H1 (cell line): Measurements from ENCODE around the gene BCKDHB. TPM values are rescaled to one million over a fixed set of nuclear protein-coding genes. Genes with fewer than 3 reads are reported as not detected.

ENCODE experiments used
- CTCF ChIA-PET: fragments of 300-600 bp; sonication (Branson Sonifier 250); formaldehyde crosslinking; loops from one replicate; lab custom pipeline; 2021; ENCODE audit not compliant: partially characterized antibody; lab: Charles Lee
- POLR2A ChIA-PET: fragments of 300-600 bp; sonication (Branson Sonifier 250); formaldehyde crosslinking; loops from one replicate; lab custom pipeline; 2021; ENCODE audit warnings: inconsistent platforms; ENCODE audit not compliant: partially characterized antibody; lab: Charles Lee
- DNase-seq, 2 experiments: peaks; one replicate each; pipeline versions ENCODE4 v3.0.0 to v3.0.0-alpha.2; 2010 to 2022; ENCODE audit warnings: low spot score in 2 of 2, low read depth in 1 of 2, mixed read lengths in 1 of 2
- FAIRE-seq: peaks from 2 replicates; lab custom pipeline; 2011; peaks lifted over from hg19 to GRCh38; lab: Jason Lieb, UNC
- H2AFZ ChIP-seq: 2 replicates; pipeline ENCODE4 v1.8.1; 2012; ENCODE audit warnings: low read length, inconsistent platforms
- H2AK5ac ChIP-seq: 2 replicates; pipeline ENCODE4 v1.6.1; 2013; ENCODE audit warnings: low read depth, low read length
- H2BK120ac ChIP-seq: replicated peaks from 2 replicates; pipeline ENCODE3; 2013; ENCODE audit warnings: low read depth, low read length, inconsistent platforms
- H2BK12ac ChIP-seq: 2 replicates; pipeline ENCODE4 v1.6.1; 2013; ENCODE audit warnings: low read depth, low read length
- H2BK15ac ChIP-seq: 2 replicates; pipeline ENCODE4 v1.6.1; 2013; ENCODE audit warnings: low read length
- H2BK20ac ChIP-seq: 2 replicates; pipeline ENCODE4 v1.6.1; 2013; ENCODE audit warnings: low read length
- H2BK5ac ChIP-seq: 2 replicates; pipeline ENCODE4 v1.6.1; 2013; ENCODE audit warnings: low read depth, low read length
- H3K14ac ChIP-seq: 2 replicates; pipeline ENCODE4 v1.6.1; 2013; ENCODE audit warnings: inconsistent platforms; ENCODE audit not compliant: insufficient read length
- H3K18ac ChIP-seq: 2 replicates; pipeline ENCODE4 v1.6.1; 2013; ENCODE audit warnings: low read length; ENCODE audit errors: extremely low read depth
- H3K23ac ChIP-seq: 2 replicates; pipeline ENCODE4 v1.6.1; 2013; ENCODE audit warnings: inconsistent platforms; ENCODE audit not compliant: insufficient read length
- H3K23me2 ChIP-seq: 2 replicates; pipeline ENCODE4 v1.6.1; 2013; ENCODE audit warnings: low read depth, low read length
- H3K27ac ChIP-seq: 2 replicates; pipeline ENCODE4 v1.6.1; 2011; ENCODE audit warnings: low read depth, low read length, inconsistent platforms
- H3K27me3 ChIP-seq, 4 experiments: replicated peaks in 1 of 4; 1 replicate in 1 of 4; 2 replicates in 3 of 4; pipeline versions ENCODE4 v1.6.1 to v1.8.1; 2011 to 2013; ENCODE audit warnings: low read length in 3 of 4, mild to moderate bottlenecking in 3 of 4, inconsistent platforms in 2 of 4, mixed read lengths in 2 of 4, moderate library complexity in 1 of 4; ENCODE audit not compliant: control insufficient read depth in 3 of 4, insufficient read depth in 3 of 4; ENCODE audit errors: extremely low read depth in 1 of 4
- H3K36me3 ChIP-seq, 4 experiments: 2 replicates each; pipeline versions ENCODE4 v1.6.1 to v1.8.1; 2011 to 2013; ENCODE audit warnings: mild to moderate bottlenecking in 4 of 4, low read length in 3 of 4, moderate library complexity in 2 of 4, control low read depth in 1 of 4, inconsistent platforms in 1 of 4; ENCODE audit not compliant: insufficient read depth in 4 of 4, control insufficient read depth in 2 of 4
- H3K4ac ChIP-seq: replicated peaks from 2 replicates; pipeline ENCODE3; 2013; ENCODE audit warnings: low read length, low read depth, mixed read lengths, inconsistent platforms; ENCODE audit not compliant: insufficient read length
- H3K4me1 ChIP-seq, 4 experiments: replicated peaks in 1 of 4; 1 replicate in 1 of 4; 2 replicates in 3 of 4; pipeline versions ENCODE4 v1.6.1 to v1.8.1; 2011 to 2013; ENCODE audit warnings: low read length in 3 of 4, inconsistent platforms in 2 of 4, mixed read lengths in 1 of 4; ENCODE audit not compliant: insufficient read depth in 4 of 4, control insufficient read depth in 3 of 4
- H3K4me2 ChIP-seq, 2 experiments: 2 replicates each; pipeline versions ENCODE4 v1.6.1 to v1.8.1; 2011 to 2013; ENCODE audit warnings: low read depth in 2 of 2, low read length in 2 of 2, control low read depth in 1 of 2, inconsistent platforms in 1 of 2, mild to moderate bottlenecking in 1 of 2; ENCODE audit not compliant: insufficient read depth in 1 of 2
- H3K4me3 ChIP-seq, 4 experiments: fragments of 200-600, 300-600 bp in 1 of 4; sonication (generic), shearing (Covaris generic), sonication (Bioruptor Twin) in 1 of 4; 2 replicates each; pipeline versions ENCODE4 v1.5.1 to v1.8.1; 2011 to 2016; ENCODE audit warnings: low read length in 4 of 4, low read depth in 3 of 4, control low read depth in 2 of 4, inconsistent platforms in 2 of 4, mild to moderate bottlenecking in 2 of 4, mixed read lengths in 1 of 4, moderate library complexity in 1 of 4; ENCODE audit not compliant: insufficient read depth in 2 of 4; ENCODE audit errors: extremely low read depth in 1 of 4
- H3K56ac ChIP-seq: replicated peaks from 2 replicates; pipeline ENCODE3; 2013; ENCODE audit warnings: low read depth, mild to moderate bottlenecking, mixed read lengths, low read length, inconsistent platforms; ENCODE audit not compliant: insufficient read length
- H3K79me1 ChIP-seq: 2 replicates; pipeline ENCODE4 v1.6.1; 2013; ENCODE audit warnings: low read depth, low read length, control low read depth
- H3K79me2 ChIP-seq, 2 experiments: 2 replicates each; pipeline versions ENCODE4 v1.6.1 to v1.8.1; 2012 to 2013; ENCODE audit warnings: low read length in 2 of 2, mild to moderate bottlenecking in 2 of 2, inconsistent platforms in 1 of 2; ENCODE audit not compliant: insufficient read depth in 2 of 2, control insufficient read depth in 1 of 2
- H3K9ac ChIP-seq, 4 experiments: replicated peaks in 1 of 4; 1 replicate in 1 of 4; 2 replicates in 3 of 4; pipeline versions ENCODE4 v1.6.1 to v1.8.1; 2011 to 2013; ENCODE audit warnings: low read depth in 3 of 4, low read length in 3 of 4, control low read depth in 2 of 4, mild to moderate bottlenecking in 2 of 4, moderate library complexity in 2 of 4, inconsistent platforms in 1 of 4; ENCODE audit errors: extremely low read depth in 1 of 4
- H3K9me3 ChIP-seq, 2 experiments: 2 replicates each; pipeline versions ENCODE4 v1.6.1 to v1.8.1; 2012 to 2013; ENCODE audit warnings: mild to moderate bottlenecking in 2 of 2, moderate library complexity in 2 of 2, control low read depth in 1 of 2, inconsistent platforms in 1 of 2, low read depth in 1 of 2, low read length in 1 of 2, mixed read lengths in 1 of 2; ENCODE audit not compliant: insufficient read depth in 2 of 2
- H4K20me1 ChIP-seq, 2 experiments: replicated peaks in 1 of 2; 2 replicates each; pipeline versions ENCODE3 to v1.8.1; 2011 to 2013; ENCODE audit warnings: inconsistent platforms in 2 of 2, low read length in 2 of 2, mild to moderate bottlenecking in 1 of 2; ENCODE audit not compliant: insufficient read depth in 2 of 2, control insufficient read depth in 1 of 2
- H4K5ac ChIP-seq: 2 replicates; pipeline ENCODE4 v1.6.1; 2013; ENCODE audit warnings: low read length, low read depth, mixed read lengths, inconsistent platforms; ENCODE audit not compliant: insufficient read length
- H4K8ac ChIP-seq: 2 replicates; pipeline ENCODE4 v1.8.0; 2013; ENCODE audit warnings: mild to moderate bottlenecking, moderate library complexity, low read length, inconsistent platforms; ENCODE audit not compliant: insufficient read depth; ENCODE audit errors: extremely low read depth
- H4K91ac ChIP-seq: replicated peaks from 2 replicates; pipeline ENCODE3; 2013; ENCODE audit warnings: low read length, mixed read lengths, inconsistent platforms; ENCODE audit not compliant: insufficient read length
- BCL11A ChIP-seq, 2 experiments: IDR thresholded peaks; one replicate each; pipeline ENCODE4 v1.6.1; 2011; ENCODE audit warnings: low read depth in 2 of 2, low read length in 2 of 2, mild to moderate bottlenecking in 2 of 2
- CHD1 ChIP-seq: IDR thresholded peaks from 2 replicates; pipeline ENCODE4 v1.6.1; 2012; ENCODE audit warnings: low read depth, low read length, improper control_type of control experiment
- CTCF ChIP-seq, 3 experiments: IDR thresholded peaks; 1 replicate in 2 of 3; 2 replicates in 1 of 3; pipeline versions ENCODE4 v1.5.1 to v1.6.1; 2011; ENCODE audit warnings: low read length in 3 of 3, mild to moderate bottlenecking in 3 of 3, inconsistent platforms in 2 of 3, low read depth in 1 of 3, moderate library complexity in 1 of 3; ENCODE audit not compliant: insufficient read depth in 1 of 3; ENCODE audit errors: control extremely low read depth in 1 of 3
- FOSL1 ChIP-seq: IDR thresholded peaks from 2 replicates; pipeline ENCODE4 v1.6.1; 2011; ENCODE audit warnings: mild to moderate bottlenecking, low read depth, low read length, moderate library complexity; ENCODE audit not compliant: insufficient read depth
- GTF2F1 ChIP-seq: IDR thresholded peaks from 2 replicates; pipeline ENCODE4 v1.6.1; 2012; ENCODE audit warnings: low read depth, low read length, improper control_type of control experiment, borderline replicate concordance
- HDAC6 ChIP-seq: IDR thresholded peaks from one replicate; pipeline ENCODE4 v1.7.1; 2012; ENCODE audit warnings: low read depth, mild to moderate bottlenecking, inconsistent platforms, low read length, moderate library complexity
- KDM1A ChIP-seq: fragments of 200-600, 300-600 bp; sonication (generic); IDR thresholded peaks from 2 replicates; pipeline ENCODE4 v1.7.1; 2016; ENCODE audit warnings: mild to moderate bottlenecking, low read length, borderline replicate concordance
- POLR2A ChIP-seq, 2 experiments: IDR thresholded peaks; 1 replicate in 1 of 2; 2 replicates in 1 of 2; pipeline ENCODE4 v1.6.1; 2011; ENCODE audit warnings: low read depth in 2 of 2, low read length in 2 of 2, mild to moderate bottlenecking in 2 of 2; ENCODE audit errors: control extremely low read depth in 1 of 2
- RBBP5 ChIP-seq: IDR thresholded peaks from 2 replicates; pipeline ENCODE4 v1.7.1; 2012; ENCODE audit warnings: low read depth, mild to moderate bottlenecking, inconsistent platforms, low read length, moderate library complexity, borderline replicate concordance
- RFX5 ChIP-seq: IDR thresholded peaks from 2 replicates; pipeline ENCODE4 v1.6.1; 2011; ENCODE audit warnings: low read depth, low read length, improper control_type of control experiment, borderline replicate concordance
- SIX5 ChIP-seq: IDR thresholded peaks from 2 replicates; pipeline ENCODE4 v1.6.1; 2011; ENCODE audit warnings: mild to moderate bottlenecking, low read depth, low read length
- TAF7 ChIP-seq: optimal IDR thresholded peaks from 2 replicates; pipeline ENCODE3; 2011; ENCODE audit warnings: low read depth, mild to moderate bottlenecking, inconsistent platforms, low read length, moderate library complexity, borderline replicate concordance
- YY1 ChIP-seq: IDR thresholded peaks from 2 replicates; pipeline ENCODE4 v1.6.1; 2011; ENCODE audit warnings: low read depth, mild to moderate bottlenecking, low read length
- WGBS, 2 experiments: shearing (Covaris generic) in 1 of 2; methylation state at CpG; one replicate each; pipeline versions ENCODE4 v1.1.6 to v1.1.7; 2013 to 2015; ENCODE audit warnings: low lambda C conversion rate in 2 of 2, mixed read lengths in 2 of 2, inconsistent platforms in 1 of 2, low coverage in 1 of 2, missing lambda C conversion rate in 1 of 2; ENCODE audit not compliant: insufficient replicate concordance in 2 of 2, insufficient coverage in 1 of 2, insufficient read length in 1 of 2; ENCODE audit errors: extremely low coverage in 1 of 2, missing lambda C conversion rate in 1 of 2; 5-methylcytosine and 5-hydroxymethylcytosine counted together
- polyA plus RNA-seq, 7 experiments: library from polyadenylated mRNA; depleted of rRNA in 3 of 7; stranded (reverse) in 5 of 7; unstranded in 2 of 7; fragments of >200 nt in 5 of 7; fragments of 200-250 nt in 2 of 7; gene quantifications; 1 replicate in 5 of 7; 2 replicates in 1 of 7; 4 replicates in 1 of 7; pipeline versions ENCODE4 v1.2.1 to v1.2.3, GENCODE V29; 2011 to 2013; ENCODE audit warnings: missing spikeins in 2 of 7, mixed read lengths in 2 of 7
- total RNA-seq: library from RNA; stranded (reverse); fragmentation: NEBNext Ultra II Directional; extraction: Animal tissue kit (Norgen Biotek cat#: 25700); gene quantifications from 2 replicates; pipeline ENCODE4 v1.2.1, GENCODE V29; 2021

The BCKDHB gene
- total and polyA plus RNA-seq, 2 of the 8 experiments (the other 6 are each of a cell fraction or from before 2014, with no cell fraction given) = 22.1 to 30.8 TPM

- Histone ChIP-seq H2BK5ac (no peak overlapping the region), H4K91ac (no peak overlapping the region), H3K9me3 (no peaks in the 10 kb centered on the region), H3K4me3 (no peak overlapping the region), H3K23me2 (0 out of 2 replicates have a peak, but pooled peaks cover 2% of the 10 kb centered on the region), H3K4me2 (no peak overlapping the region), H2BK15ac (no peak overlapping the region), H3K4ac (no peak overlapping the region), H2BK20ac (no peak overlapping the region), H2AK5ac (no peak overlapping the region), H3K36me3 (no peaks in the 10 kb centered on the region), H3K27ac (no peak overlapping the region), H3K79me1 (no peaks in the 10 kb centered on the region), H3K14ac (no peak overlapping the region), H3K4me1 (no peaks in the 10 kb centered on the region), H3K27me3 (no peaks in the 10 kb centered on the region), H3K9ac (no peak overlapping the region), H2AFZ (no peak overlapping the region), H3K79me2 (no peaks in the 10 kb centered on the region), H2BK12ac (no peak overlapping the region), H3K56ac (no peak overlapping the region), H2BK120ac (no peak overlapping the region), H4K5ac (no peak overlapping the region), H4K20me1 (no peaks in the 10 kb centered on the region), H3K18ac (no peak overlapping the region), H4K8ac (no peak overlapping the region), H3K23ac (no peak overlapping the region)
- 93% methylated on average over 2 of the region's 2 CpGs; no CpG with 5 or more reads in 1 of the 2 experiments for WGBS, 2 experiments
- DNase-seq (no peak), FAIRE-seq (no peak)
- ChIA-PET POLR2A (no interaction called here), CTCF (no interaction called here)
- TF ChIP-seq HDAC6 (no peak), GTF2F1 (no peak), YY1 (no peak), RFX5 (no peak), POLR2A (IDR thresholded peaks at IDR 0.05; ENCODE audit: control extremely low read depth in 1 of 2, low read depth in 2 of 2, low read length in 2 of 2) (no peak), SIX5 (no peak), FOSL1 (no peak), CTCF (IDR thresholded peaks at IDR 0.05; ENCODE audit: control extremely low read depth in 1 of 3, insufficient read depth in 1 of 3, low read depth in 1 of 3, low read length in 3 of 3) (no peak), TAF7 (no peak), CHD1 (no peak), KDM1A (no peak), RBBP5 (no peak), BCL11A (IDR thresholded peaks at IDR 0.05; ENCODE audit: low read depth in 2 of 2, low read length in 2 of 2) (no peak)
Measured at GRCh38 chr6:80348263-80348662, 241.8 kb downstream of the BCKDHB start.
